ENCODE data around the gene PDE6D.

Gene PDE6D

DNA sequence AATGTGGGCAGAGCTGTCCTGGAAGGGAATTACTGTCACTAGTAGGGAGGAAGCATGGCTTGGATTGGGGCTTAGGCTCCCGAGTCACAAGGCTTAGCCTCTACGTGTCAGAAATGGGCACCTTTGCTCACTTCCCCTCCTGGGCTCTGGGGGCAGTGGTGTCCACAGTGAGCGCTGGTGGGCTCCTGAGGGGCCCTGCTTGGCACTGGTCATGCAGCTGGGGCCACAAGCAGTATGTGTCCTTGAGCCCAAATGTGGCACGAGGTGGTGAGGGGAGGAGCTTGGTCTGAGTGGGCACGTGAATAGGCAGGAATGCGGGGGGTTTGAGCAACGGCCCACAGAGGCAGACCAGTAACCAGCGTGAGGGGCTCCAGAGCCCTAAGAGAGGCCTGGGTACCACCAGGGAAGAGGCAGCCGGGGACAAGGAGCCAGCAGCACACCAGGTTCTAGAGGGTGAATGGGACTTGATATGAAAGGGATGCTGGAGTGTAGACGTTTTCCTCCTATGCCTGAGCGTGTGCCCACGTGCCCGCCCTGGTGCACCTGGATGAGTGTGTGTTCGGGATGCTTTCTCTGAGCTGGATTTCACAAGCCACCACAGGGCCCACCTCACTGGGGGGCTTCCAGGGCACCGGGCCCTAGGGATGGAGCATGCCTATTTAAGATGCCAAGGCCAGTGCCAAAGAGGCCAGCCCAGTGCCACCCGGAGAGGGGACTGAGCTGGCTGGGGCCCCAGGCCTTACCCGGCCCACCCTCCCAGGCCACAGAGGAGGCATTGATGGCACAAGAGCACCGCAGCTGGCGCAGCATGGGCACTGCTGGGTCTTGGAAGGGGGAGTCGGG, 95.5 kb downstream of the PDE6D start:
- in situ Hi-C loops (cut with HindIII; ENCODE audit: low sequenced_read_pairs), result no loop called here
- no peak for DNase-seq (ENCODE audit: low read depth, low spot score)
- no peak overlapping the region for H3K4me3 ChIP-seq (ENCODE audit: low read depth, low read length)
- TF ChIP-seq, protein P1, sequence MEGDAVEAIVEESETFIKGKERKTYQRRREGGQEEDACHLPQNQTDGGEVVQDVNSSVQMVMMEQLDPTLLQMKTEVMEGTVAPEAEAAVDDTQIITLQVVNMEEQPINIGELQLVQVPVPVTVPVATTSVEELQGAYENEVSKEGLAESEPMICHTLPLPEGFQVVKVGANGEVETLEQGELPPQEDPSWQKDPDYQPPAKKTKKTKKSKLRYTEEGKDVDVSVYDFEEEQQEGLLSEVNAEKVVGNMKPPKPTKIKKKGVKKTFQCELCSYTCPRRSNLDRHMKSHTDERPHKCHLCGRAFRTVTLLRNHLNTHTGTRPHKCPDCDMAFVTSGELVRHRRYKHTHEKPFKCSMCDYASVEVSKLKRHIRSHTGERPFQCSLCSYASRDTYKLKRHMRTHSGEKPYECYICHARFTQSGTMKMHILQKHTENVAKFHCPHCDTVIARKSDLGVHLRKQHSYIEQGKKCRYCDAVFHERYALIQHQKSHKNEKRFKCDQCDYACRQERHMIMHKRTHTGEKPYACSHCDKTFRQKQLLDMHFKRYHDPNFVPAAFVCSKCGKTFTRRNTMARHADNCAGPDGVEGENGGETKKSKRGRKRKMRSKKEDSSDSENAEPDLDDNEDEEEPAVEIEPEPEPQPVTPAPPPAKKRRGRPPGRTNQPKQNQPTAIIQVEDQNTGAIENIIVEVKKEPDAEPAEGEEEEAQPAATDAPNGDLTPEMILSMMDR (IDR thresholded peaks at IDR 0.05; ENCODE audit: low read depth, low read length), result no peak

DNA sequence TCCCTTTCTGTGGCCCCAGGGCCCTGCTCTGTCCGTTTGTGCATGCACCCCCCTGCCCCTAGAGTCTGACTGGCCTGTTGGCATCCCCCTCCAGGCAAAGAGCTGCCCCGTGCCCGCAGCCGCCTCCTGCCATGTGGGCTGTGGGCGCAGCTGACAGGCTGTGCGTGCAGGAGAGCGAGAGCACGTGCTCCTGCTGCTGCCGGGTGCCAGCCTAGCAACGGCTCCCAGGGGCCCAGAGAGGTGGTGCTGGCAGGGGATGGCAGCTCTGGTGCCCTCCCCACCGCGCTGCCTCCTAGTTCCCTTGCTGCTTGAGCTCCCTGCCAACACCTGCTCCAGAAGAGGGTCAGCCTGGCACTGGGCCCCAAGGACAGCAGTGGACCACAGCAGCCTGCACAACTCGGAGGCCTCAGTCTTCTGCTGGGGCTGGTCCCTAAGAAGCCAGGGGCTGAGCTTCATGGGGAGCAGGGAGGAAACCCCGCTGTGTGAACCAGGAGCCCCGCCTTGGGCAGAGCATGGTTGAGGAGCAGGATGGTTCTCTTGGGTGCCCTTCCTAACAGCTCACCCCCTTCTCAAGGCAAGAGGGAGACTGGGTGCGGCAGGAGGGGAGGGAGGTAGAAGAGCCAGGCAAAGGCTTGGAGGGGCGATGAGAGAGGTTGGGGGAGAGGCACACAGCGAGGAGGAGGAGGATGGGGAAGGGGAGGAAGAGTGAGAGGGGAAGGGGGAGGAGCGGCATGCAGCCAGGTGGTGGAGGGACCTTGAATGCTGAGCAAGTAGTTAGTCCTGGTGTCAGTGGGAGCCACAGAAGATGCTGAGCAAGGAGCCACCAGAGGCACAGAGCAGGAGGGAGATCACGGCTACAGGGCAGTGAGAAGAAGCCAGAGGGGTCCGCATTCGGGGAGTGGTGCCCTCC, 96.5 kb downstream of the PDE6D start:
- H3K4me3 ChIP-seq (ENCODE audit: low read depth, low read length), result no peak overlapping the region
- in situ Hi-C loops (cut with HindIII; ENCODE audit: low sequenced_read_pairs), result no loop called here
- TF ChIP-seq, protein P1 (IDR thresholded peaks at IDR 0.05; ENCODE audit: low read depth, low read length), result no peak
- DNase-seq (ENCODE audit: low read depth, low spot score), result no peak

DNA sequence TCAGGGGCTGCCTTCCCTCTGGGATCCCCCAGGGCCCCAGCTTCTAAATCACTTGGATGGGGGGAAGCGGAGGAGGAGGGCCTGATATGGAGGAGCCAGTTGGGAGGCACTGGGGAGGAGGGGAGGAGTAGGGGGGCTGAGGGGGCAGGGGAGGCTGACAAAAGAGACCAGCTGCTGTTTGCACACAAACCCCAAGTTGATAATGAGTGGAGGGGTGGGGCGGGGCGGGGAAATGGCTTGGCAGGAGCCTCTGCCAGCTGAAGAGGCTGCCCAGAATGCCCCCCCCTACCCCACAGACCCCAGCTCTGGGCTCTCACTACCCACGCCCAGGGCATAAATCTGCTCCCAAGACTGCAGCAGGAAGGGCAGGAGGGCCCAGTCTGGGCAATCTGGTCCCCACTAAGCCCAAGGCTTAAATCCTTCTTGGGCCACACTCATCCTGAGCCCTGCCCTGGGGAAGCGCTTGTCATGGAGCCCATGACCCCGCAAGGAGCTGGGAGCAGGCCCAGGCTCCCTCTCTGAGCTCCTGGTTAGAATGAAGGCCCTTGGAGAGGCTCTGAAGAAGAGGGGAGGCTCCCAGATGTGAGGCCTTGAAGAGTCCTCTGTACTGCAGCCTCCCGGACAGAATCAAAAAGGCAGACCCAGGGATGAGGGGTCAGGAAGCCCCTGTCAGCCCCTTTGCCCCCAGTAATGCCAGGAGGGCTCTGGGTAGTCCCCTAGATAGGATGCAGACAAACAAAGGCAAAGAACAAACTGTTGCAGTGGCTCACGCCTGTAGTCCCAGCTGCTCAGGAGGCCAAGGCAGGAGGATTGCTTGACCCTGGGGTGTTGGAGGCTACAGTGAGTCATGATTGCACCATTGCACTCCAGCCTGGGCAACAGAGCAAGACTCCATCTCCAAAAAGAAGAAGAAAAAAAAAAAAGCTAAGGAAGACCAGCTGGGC, 97.5 kb downstream of the PDE6D start:
- H3K4me3 ChIP-seq (ENCODE audit: low read depth, low read length), result no peak overlapping the region
- in situ Hi-C loops (cut with HindIII; ENCODE audit: low sequenced_read_pairs), result no loop called here
- no peak for DNase-seq (ENCODE audit: low read depth, low spot score)
- TF ChIP-seq, protein P1 (IDR thresholded peaks at IDR 0.05; ENCODE audit: low read depth, low read length), result no peak

DNA sequence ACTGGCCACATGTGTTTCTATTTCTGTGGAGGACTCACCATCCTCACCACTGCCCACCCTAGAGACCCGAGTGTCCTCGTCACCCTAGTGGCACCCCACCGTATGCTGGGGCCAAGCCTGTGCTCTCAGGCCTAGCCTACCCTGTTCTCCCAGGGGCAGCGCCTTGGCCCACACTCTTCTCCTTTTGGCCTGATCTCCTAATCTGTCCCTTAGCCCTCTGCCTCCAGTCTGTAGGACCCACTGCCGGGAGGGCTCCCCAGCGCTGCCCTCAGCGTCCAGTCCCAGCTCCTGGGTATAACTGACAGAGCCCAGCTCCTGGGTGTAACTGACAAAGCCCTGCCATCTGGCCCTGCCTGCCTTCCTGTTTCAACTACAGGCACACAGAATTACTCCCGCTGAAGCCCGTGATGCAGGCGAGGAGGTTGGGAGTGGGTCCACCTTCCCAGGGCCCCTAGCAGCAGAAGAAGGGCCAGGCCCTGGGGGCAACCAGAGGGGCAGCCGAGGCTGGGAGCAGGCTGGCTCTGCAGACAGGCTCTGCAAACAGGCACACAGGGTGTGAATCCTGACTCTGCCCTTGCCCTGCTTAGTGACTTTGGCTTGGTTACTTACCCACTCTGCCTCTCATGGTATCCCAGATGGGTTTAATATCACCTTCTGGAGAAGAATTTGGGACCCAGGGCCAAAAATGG, 98.3 kb downstream of the PDE6D start:
- in situ Hi-C loops (cut with HindIII; ENCODE audit: low sequenced_read_pairs), result no loop called here
- TF ChIP-seq, protein P1 (IDR thresholded peaks at IDR 0.05; ENCODE audit: low read depth, low read length), result no peak
- no peak for DNase-seq (ENCODE audit: low read depth, low spot score)
- H3K4me3 ChIP-seq (ENCODE audit: low read depth, low read length), result no peak overlapping the region

Measured in astrocyte of the spinal cord (primary cell).